Testis (tissue), 3 donors: ENCODE results near the gene ITGB8. TPM values are rescaled to one million over a fixed set of nuclear protein-coding genes. Genes with fewer than 3 reads are reported as not detected.

Experiments used
- DNase-seq: peaks from one replicate; pipeline ENCODE4 v3.0.0-alpha.2; 2019
- H3K27ac ChIP-seq, 2 donors: fragments of 200-600 bp; sonication (generic); one replicate each; pipeline ENCODE4 v1.5.1; 2019
- H3K27me3 ChIP-seq: fragments of 200-600 bp; sonication (generic); one replicate; pipeline ENCODE4 v1.5.1; 2019
- H3K36me3 ChIP-seq: fragments of 200-600 bp; sonication (generic); one replicate; pipeline ENCODE4 v1.5.1; 2017; ENCODE audit warnings: low read depth; ENCODE audit errors: missing control alignments
- H3K4me1 ChIP-seq: fragments of 200-600 bp; sonication (generic); one replicate; pipeline ENCODE4 v1.5.1; 2019
- H3K4me3 ChIP-seq, 2 donors: fragments of 200-600 bp; sonication (generic); one replicate each; pipeline ENCODE4 v1.5.1; 2017 to 2019
- H3K9me3 ChIP-seq: fragments of 200-600 bp; sonication (generic); one replicate; pipeline ENCODE4 v1.5.1; 2017
- POLR2A ChIP-seq: fragments of 450-650 bp; IDR thresholded peaks from one replicate; pipeline ENCODE4 v1.6.1; 2017; ENCODE audit warnings: antibody characterized with exemption, mild to moderate bottlenecking, moderate library complexity
- WGBS, 2 donors: methylation state at CpG; one replicate each; pipeline ENCODE4 v1.1.5; 2018; 5-methylcytosine and 5-hydroxymethylcytosine counted together
- intact Hi-C: fragments of 100-400 bp; cut with DNase I; formaldehyde crosslinking; loops from one replicate; pipeline ENCODE4 v1.15.1; 2023; ENCODE audit warnings: low total_unique reads
- polyA plus RNA-seq: library from polyadenylated mRNA; stranded (reverse); fragments of 350-450 nt; fragmentation: Illumina TruSeq; extraction: RNeasy Lipid Tissue Mini Kit (QIAGEN cat#74804); gene quantifications from one replicate; pipeline ENCODE4 v1.2.3, GENCODE V29; 2014; ENCODE audit warnings: low read depth, low replicate concordance; ENCODE audit not compliant: insufficient read depth
- total RNA-seq, 2 donors: library from RNA; depleted of rRNA; stranded (reverse); fragments of >200 nt; gene quantifications; one replicate each; pipeline ENCODE4 v1.2.3, GENCODE V29; 2016
- TF ChIP-seq, protein P1 (sequence below), 3 experiments: fragments of 450-650 bp in 2 of 3; fragments of 200-600 bp in 1 of 3; sonication (generic) in 1 of 3; IDR thresholded peaks; one replicate each; pipeline ENCODE4 v1.5.1; 2016 to 2019; ENCODE audit warnings: antibody characterized with exemption in 3 of 3, mild to moderate bottlenecking in 2 of 3, moderate library complexity in 1 of 3

Gene ITGB8
- total and polyA plus RNA-seq, 3 donors from 2014 or later: 9.5 to 111 (median 104) TPM

DNA sequence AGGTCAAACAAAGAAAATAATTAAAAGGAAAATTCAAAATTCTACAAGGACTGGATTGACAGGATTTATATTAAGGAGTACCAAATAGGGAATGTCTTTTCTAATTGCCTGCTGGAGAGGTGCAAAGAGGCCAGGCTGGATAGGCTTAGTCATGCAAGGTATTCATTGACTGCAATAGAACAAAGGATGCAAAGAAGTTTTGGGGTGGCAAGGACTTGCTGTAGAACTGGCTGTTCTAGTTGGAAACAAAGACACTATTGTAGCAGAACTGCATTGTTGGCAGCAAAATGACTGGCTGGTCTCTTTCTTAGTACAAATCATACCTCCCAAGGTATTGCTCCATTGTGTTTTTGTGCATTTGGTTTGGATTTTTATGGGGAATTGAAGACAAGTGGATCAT, 10.1 kb downstream of the ITGB8 start:
- no peak overlapping the region for H3K4me3 ChIP-seq
- no peaks in the 10 kb centered on the region for H3K27me3 ChIP-seq
- intact Hi-C loops: no loop called here
- H3K4me1 ChIP-seq: peaks cover 32% of the 10 kb centered on the region
- peak overlapping the region; percentile 64 to 71 for H3K27ac ChIP-seq
- TF ChIP-seq, protein P1, sequence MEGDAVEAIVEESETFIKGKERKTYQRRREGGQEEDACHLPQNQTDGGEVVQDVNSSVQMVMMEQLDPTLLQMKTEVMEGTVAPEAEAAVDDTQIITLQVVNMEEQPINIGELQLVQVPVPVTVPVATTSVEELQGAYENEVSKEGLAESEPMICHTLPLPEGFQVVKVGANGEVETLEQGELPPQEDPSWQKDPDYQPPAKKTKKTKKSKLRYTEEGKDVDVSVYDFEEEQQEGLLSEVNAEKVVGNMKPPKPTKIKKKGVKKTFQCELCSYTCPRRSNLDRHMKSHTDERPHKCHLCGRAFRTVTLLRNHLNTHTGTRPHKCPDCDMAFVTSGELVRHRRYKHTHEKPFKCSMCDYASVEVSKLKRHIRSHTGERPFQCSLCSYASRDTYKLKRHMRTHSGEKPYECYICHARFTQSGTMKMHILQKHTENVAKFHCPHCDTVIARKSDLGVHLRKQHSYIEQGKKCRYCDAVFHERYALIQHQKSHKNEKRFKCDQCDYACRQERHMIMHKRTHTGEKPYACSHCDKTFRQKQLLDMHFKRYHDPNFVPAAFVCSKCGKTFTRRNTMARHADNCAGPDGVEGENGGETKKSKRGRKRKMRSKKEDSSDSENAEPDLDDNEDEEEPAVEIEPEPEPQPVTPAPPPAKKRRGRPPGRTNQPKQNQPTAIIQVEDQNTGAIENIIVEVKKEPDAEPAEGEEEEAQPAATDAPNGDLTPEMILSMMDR (IDR thresholded peaks at IDR 0.05): no peak
- TF ChIP-seq POLR2A: no peak
- peak; percentile 78 for DNase-seq
- H3K36me3 ChIP-seq: no peaks in the 10 kb centered on the region
- H3K9me3 ChIP-seq: no peaks in the 10 kb centered on the region

DNA sequence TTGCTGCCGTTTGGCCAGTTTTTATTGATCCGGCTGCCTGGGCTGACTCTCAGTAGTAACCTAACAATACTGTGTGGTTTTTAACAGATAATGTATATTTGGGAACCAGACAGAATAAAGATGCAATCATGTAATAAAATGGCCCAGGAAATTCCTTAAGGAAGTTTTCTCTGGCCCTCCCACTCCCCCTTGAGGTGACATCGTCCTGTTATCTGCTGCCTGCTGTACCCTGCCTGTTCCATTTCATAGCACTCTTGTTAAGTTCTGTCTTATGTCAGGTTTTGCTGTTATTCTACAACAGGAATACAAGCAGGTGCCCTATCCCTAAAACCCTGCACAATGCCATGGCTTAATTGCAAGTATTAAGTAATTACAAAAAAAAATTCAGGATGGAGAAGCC, 12.5 kb downstream of the ITGB8 start:
- intact Hi-C loops: no loop called here
- DNase-seq: no peak
- H3K27me3 ChIP-seq: no peaks in the 10 kb centered on the region
- peaks cover 30% of the 10 kb centered on the region for H3K4me1 ChIP-seq
- H3K27ac ChIP-seq: peak overlapping the region in 1 of 2 donors; percentile 71
- H3K9me3 ChIP-seq: no peaks in the 10 kb centered on the region
- H3K36me3 ChIP-seq: no peaks in the 10 kb centered on the region
- no peak overlapping the region for H3K4me3 ChIP-seq
- WGBS, 2 donors: 63 to 68% methylated on average over 3 of the region's 3 CpGs
- TF ChIP-seq, protein P1 (IDR thresholded peaks at IDR 0.05): no peak
- TF ChIP-seq POLR2A: no peak

DNA sequence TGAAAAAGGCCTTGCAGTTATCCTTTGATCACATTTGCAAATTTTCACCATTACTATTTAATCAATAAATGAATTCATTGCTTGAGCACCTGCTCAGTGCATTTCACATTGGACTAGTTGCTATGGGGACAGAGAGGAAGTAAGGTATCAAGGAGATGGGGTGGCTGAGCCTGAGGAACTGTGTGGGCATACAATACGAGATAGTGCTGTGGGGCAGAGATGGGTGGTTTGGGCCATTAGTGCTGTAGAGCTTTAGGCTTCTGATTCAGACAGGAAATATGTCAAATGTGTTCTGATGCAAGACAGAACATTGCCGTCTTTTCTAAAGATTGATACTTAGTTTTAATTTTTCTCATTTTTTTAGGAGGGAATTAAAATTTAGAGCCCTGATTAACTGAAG, 13.2 kb downstream of the ITGB8 start:
- DNase-seq: no peak
- Histone ChIP-seq H3K4me3 (no peak overlapping the region), H3K36me3 (no peaks in the 10 kb centered on the region), H3K9me3 (no peaks in the 10 kb centered on the region), H3K4me1 (peaks cover 30% of the 10 kb centered on the region), H3K27ac (peak overlapping the region in 1 of 2 donors; percentile 71), H3K27me3 (no peaks in the 10 kb centered on the region)
- 43 to 53% methylated on average over 2 of the region's 2 CpGs for WGBS, 2 donors
- TF ChIP-seq, protein P1 (IDR thresholded peaks at IDR 0.05): no peak
- TF ChIP-seq POLR2A: no peak
- intact Hi-C loops: no loop called here

DNA sequence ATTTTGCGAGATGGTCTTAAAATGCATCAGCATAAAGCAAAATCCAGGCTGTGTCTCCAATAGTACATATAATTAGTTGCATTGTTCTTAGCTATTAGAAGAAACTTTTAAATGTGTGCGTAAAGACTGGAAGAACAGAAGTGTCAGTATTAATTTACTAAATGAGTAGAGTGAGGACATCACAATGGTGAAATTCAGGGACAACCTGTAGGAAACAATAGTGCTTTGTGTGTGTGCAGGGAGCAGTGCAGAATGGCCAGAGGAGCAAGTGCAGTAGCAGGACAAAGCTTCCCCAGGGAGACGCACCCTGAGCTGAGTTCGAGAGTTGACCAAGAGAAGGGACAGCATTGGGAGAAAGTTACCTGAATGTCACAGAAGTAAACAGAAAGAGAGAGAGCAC, 13.7 kb downstream of the ITGB8 start:
- H3K36me3 ChIP-seq: no peaks in the 10 kb centered on the region
- H3K27ac ChIP-seq: peak overlapping the region in 1 of 2 donors; percentile 71
- no peaks in the 10 kb centered on the region for H3K9me3 ChIP-seq
- intact Hi-C loops: no loop called here
- peaks cover 30% of the 10 kb centered on the region for H3K4me1 ChIP-seq
- TF ChIP-seq, protein P1 (IDR thresholded peaks at IDR 0.05): no peak
- TF ChIP-seq POLR2A: no peak
- H3K27me3 ChIP-seq: no peaks in the 10 kb centered on the region
- WGBS, 2 donors: 90 to 92% methylated on average over 4 of the region's 4 CpGs
- DNase-seq: no peak
- H3K4me3 ChIP-seq: no peak overlapping the region

DNA sequence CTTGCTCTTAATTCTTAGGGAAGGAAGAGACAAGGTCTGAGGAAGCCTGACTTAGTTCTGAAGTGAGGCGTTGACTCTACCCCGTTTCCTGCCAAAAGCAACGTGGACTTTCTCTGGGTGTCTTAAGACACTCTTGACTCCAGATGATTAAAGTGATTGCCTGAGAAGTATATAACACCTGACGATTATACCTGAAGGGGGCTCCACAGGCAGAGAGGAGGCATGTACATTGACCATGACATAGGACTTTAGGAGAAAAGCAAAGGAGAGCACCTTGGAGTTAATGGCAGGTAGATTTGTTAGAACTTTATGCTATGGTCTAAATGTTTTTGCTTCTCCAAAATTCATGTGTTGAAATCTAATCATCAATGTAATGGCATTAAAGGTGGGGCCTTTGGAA, 15.9 kb downstream of the ITGB8 start:
- Histone ChIP-seq H3K27ac (peak overlapping the region in 1 of 2 donors; percentile 5), H3K27me3 (no peaks in the 10 kb centered on the region), H3K4me1 (peaks cover 28% of the 10 kb centered on the region), H3K36me3 (no peaks in the 10 kb centered on the region), H3K4me3 (no peak overlapping the region), H3K9me3 (no peaks in the 10 kb centered on the region)
- no peak for TF ChIP-seq POLR2A
- TF ChIP-seq, protein P1 (IDR thresholded peaks at IDR 0.05): no peak
- 88 to 96% methylated on average over 4 of the region's 4 CpGs for WGBS, 2 donors
- no peak for DNase-seq
- intact Hi-C loops: no loop called here
